Mucosa of stomach (tissue), 1 donor: ENCODE results near the gene CDH4.

Source experiments
- H3K27me3 ChIP-seq: one replicate; pipeline ENCODE4 v1.7.0; 2013; ENCODE audit warnings: mild to moderate bottlenecking, low read length; ENCODE audit not compliant: control insufficient read depth, insufficient read depth
- H3K36me3 ChIP-seq: one replicate; pipeline ENCODE4 v1.7.0; 2013; ENCODE audit warnings: low read length; ENCODE audit not compliant: control insufficient read depth, insufficient read depth
- H3K4me1 ChIP-seq: one replicate; pipeline ENCODE4 v1.7.0; 2013; ENCODE audit warnings: mild to moderate bottlenecking, low read length; ENCODE audit not compliant: control insufficient read depth, insufficient read depth
- H3K4me3 ChIP-seq: one replicate; pipeline ENCODE4 v1.7.0; 2013; ENCODE audit warnings: low read length
- H3K9ac ChIP-seq: one replicate; pipeline ENCODE4 v1.7.0; 2013; ENCODE audit warnings: mild to moderate bottlenecking, low read length, moderate library complexity
- H3K9me3 ChIP-seq: one replicate; pipeline ENCODE4 v1.7.0; 2013; ENCODE audit warnings: mild to moderate bottlenecking, low read length, moderate library complexity; ENCODE audit not compliant: control insufficient read depth
- donor health status: Pancreatic carcinoma.

The CDH4 gene

GRCh38 chr20:61520893-61521460, 268.9 kb downstream of the CDH4 start:
- Histone ChIP-seq H3K4me1 (no peaks in the 10 kb centered on the region), H3K9ac (no peak overlapping the region), H3K36me3 (no peaks in the 10 kb centered on the region), H3K27me3 (no peaks in the 10 kb centered on the region), H3K4me3 (no peak overlapping the region), H3K9me3 (no peaks in the 10 kb centered on the region)

DNA sequence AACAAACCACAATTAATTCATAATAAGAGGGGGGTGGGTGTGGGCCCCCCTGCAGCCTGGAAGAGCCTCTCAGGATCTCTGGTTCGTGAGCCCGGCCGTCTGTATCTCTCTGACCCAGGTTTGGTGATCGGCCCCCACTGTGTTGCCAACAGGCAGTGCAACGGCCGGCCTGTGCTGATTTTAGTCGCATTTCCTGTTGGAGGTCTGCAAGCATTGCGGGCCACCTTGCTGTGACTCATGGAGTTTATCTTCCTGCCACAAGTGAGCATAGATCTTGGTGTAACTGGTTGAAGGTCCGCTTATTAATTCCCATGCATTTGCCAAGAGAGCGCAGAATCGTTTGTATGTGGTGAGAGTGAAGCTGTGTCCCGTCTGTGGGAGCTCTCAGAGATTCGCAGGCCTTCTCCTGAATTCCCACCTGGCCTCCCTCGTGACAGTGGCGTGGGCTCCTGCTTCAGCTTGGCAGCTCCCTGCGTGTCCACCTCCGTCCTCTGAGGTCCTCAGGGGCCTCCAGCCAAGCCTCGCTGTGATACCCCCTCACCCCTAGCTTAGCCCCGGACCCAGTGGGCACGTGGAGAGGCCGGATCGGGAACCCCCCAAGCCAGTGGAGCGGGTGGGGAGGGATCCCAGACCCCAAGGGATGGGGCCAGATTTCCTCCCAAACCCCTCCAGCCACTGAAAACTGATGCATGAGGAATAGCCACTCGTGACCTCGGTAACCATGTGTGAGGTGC, 269.8 kb downstream of the CDH4 start:
- Histone ChIP-seq H3K4me1 (no peaks in the 10 kb centered on the region), H3K36me3 (no peaks in the 10 kb centered on the region), H3K27me3 (no peaks in the 10 kb centered on the region), H3K9me3 (no peaks in the 10 kb centered on the region), H3K4me3 (no peak overlapping the region), H3K9ac (no peak overlapping the region)

DNA sequence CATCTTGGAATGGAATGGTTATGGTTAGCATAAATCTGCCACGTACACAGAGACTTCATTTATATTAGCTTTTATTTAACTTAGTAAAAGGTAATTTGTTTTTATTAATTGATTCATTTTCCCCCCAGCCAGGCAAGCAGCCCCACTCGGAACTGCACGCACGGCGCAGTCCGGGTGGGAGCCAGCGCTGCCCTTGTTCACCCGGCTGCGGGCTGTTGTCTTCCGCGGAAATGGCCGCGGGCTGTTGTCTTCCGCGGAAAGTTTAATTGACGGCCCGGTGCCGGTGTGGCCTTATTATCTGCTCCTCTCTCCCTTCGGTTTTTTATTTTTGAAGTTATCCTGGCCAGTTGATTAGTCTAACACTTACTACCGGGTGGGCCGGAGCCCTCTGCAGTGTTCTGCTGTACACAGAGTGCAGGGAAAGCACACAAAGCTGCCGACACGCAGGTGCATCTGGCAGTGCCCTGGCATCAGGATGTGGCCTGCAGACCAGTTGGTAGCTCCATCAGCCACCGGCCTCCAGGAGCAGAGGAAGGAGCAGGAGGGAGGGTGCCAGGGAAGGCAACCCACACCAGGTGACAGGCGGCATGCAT, 270.5 kb downstream of the CDH4 start:
- H3K9ac ChIP-seq = no peak overlapping the region
- no peaks in the 10 kb centered on the region for H3K9me3 ChIP-seq
- no peaks in the 10 kb centered on the region for H3K27me3 ChIP-seq
- no peak overlapping the region for H3K4me3 ChIP-seq
- H3K36me3 ChIP-seq = no peaks in the 10 kb centered on the region
- H3K4me1 ChIP-seq = no peaks in the 10 kb centered on the region

DNA sequence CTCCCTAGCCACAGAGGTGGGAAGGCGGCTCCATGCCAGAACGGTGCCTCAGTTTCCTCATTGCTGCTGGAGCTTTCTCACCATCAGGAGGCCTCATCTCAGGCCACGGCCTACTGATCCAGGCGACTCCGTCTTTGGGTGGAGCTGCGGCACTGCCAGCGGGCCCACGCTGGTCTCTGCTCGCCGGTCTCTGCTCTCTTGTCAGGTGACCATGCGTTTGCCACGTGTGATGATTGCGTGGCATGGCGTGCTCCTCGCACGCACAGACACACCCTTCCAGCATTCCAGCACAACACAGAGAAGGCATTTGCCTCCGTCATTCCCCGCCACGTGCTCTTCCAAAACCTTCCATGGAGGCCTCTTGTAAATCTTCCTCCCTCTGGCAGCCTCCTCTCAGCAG, 271.1 kb downstream of the CDH4 start:
- Histone ChIP-seq H3K9ac (no peak overlapping the region), H3K9me3 (no peaks in the 10 kb centered on the region), H3K4me3 (no peak overlapping the region), H3K27me3 (no peaks in the 10 kb centered on the region), H3K36me3 (no peaks in the 10 kb centered on the region), H3K4me1 (no peaks in the 10 kb centered on the region)

GRCh38 chr20:61524951-61525666, 273.0 kb downstream of the CDH4 start:
- Histone ChIP-seq H3K27me3 (no peaks in the 10 kb centered on the region), H3K9ac (no peak overlapping the region), H3K4me3 (no peak overlapping the region), H3K4me1 (no peaks in the 10 kb centered on the region), H3K9me3 (no peaks in the 10 kb centered on the region), H3K36me3 (no peaks in the 10 kb centered on the region)

DNA sequence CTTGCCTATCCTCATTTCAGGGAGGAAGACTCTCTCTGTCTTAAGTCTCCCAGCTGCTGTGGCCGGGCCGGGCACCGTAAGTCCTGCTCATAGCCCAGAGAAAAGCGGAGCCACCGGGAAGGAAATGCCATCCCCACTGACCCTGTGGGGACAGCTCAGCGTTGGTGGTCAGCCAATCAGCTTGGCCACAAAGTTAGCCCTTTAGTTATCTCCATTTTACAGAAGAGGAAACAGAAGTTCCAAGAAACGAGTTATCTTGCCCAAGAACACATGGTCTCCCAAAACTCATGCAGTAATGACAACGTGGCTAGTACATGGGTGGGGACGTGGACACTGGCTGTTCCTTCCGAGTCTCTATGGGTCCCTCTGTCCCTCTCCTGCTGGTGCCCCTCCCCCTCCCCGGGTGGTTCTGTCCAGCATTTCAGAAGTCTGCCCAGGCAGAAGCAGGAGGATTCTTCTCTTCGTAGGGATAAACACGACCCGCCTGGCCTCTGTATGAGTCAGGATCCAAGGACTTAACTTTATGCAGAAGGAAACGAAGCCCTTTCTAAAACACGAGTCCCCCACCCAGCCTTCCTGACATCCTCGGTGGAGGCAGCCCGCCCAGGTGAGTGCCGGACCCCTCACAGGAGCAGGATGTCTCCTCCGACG, 273.8 kb downstream of the CDH4 start:
- Histone ChIP-seq H3K4me3 (no peak overlapping the region), H3K27me3 (no peaks in the 10 kb centered on the region), H3K36me3 (no peaks in the 10 kb centered on the region), H3K9me3 (no peaks in the 10 kb centered on the region), H3K9ac (no peak overlapping the region), H3K4me1 (no peaks in the 10 kb centered on the region)

- Histone ChIP-seq H3K4me1 (no peaks in the 10 kb centered on the region), H3K4me3 (no peak overlapping the region), H3K9me3 (no peaks in the 10 kb centered on the region), H3K27me3 (no peaks in the 10 kb centered on the region), H3K36me3 (no peaks in the 10 kb centered on the region), H3K9ac (no peak overlapping the region)
These were observed 274.8 kb downstream of the CDH4 start for GRCh38 chr20:61526907-61527306.

DNA sequence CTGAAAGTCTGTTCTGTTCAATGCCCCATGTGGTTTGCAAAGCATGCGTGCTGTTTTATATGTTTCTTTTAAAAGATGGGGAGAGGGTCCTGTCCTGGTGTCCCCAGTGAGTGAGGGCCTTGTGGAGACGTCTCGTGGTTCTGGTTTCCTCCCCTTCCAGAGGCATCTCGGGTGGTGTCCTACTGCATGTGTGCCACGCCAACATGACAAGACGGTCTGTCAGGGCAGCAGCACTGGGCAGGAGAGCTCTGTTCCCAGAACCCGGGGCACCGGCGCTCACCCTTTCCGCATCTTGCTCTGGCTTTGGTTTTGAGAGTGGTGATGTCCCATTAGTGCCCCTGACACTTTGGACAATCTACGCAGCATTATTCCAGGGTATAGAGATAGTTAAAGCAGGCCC, 275.6 kb downstream of the CDH4 start:
- Histone ChIP-seq H3K4me1 (no peaks in the 10 kb centered on the region), H3K4me3 (no peak overlapping the region), H3K36me3 (no peaks in the 10 kb centered on the region), H3K9me3 (no peaks in the 10 kb centered on the region), H3K27me3 (no peaks in the 10 kb centered on the region), H3K9ac (no peak overlapping the region)

- Histone ChIP-seq H3K9ac (no peak overlapping the region), H3K27me3 (no peaks in the 10 kb centered on the region), H3K9me3 (no peaks in the 10 kb centered on the region), H3K4me3 (no peak overlapping the region), H3K36me3 (no peaks in the 10 kb centered on the region), H3K4me1 (no peaks in the 10 kb centered on the region)
These were observed 276.5 kb downstream of the CDH4 start for GRCh38 chr20:61528591-61528990.

DNA sequence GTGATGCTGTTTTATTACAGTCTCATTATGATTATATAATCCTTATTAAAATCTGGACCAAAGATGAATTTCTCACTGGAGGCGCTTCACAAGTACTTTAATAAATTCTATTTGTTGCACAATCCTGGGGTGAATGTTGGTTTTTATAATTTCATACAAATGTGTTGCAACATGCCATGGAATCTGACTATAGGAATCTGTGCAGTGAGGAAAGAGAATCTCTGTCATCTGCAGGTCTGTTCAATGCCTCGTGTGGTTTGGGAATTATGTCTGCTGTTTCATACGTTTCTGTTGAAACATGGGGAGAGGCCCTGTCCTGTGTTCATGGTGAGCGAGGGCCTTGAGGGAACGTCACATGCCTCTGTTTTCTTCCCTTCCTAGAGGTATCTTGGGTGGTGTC, 277.3 kb downstream of the CDH4 start:
- Histone ChIP-seq H3K9me3 (no peaks in the 10 kb centered on the region), H3K9ac (no peak overlapping the region), H3K4me1 (no peaks in the 10 kb centered on the region), H3K4me3 (no peak overlapping the region), H3K36me3 (no peaks in the 10 kb centered on the region), H3K27me3 (no peaks in the 10 kb centered on the region)

DNA sequence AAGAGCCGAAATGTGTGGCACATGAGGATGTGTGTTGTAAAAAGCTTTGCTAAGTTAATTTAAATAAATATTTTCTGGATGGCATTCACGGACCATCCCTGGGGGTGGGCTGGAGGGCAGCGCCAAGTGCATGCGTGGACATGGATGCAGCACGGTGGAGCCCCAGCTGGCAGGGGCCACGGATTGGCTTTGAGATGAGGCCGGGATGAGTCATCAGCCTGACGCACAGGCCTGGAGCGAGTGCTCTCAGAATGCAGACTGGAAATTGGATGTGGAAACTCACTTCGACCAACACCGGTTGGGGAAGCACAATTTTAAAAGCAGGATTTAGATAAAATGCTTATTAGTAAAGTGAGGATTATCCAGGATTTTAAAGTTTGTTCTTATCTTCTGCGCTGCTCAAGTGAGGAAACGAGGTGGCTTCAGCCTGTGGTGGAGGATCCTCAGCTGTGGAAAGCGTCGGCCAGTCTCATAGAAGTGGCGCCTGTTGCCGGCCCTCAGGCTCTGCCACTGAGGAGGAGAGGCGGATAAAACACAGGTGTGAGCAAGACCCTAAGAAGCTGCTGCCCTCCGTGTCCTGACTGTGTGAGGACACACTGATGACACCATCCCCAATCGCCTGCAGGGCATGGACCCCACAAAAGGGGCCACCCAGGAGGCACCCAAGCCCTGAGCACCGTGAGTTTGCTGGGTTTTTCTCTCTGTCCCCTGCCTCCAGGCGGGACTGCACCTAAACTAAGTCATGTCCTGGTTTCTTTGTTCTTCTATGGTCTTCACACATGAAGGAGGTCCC, 279.7 kb downstream of the CDH4 start:
- Histone ChIP-seq H3K9ac (no peak overlapping the region), H3K4me3 (no peak overlapping the region), H3K9me3 (no peaks in the 10 kb centered on the region), H3K4me1 (no peaks in the 10 kb centered on the region), H3K36me3 (no peaks in the 10 kb centered on the region), H3K27me3 (no peaks in the 10 kb centered on the region)
